Adipocyte (in vitro differentiated cells): Measurements from ENCODE around the gene ARHGDIA.

Experiments used
- DNase-seq: peaks from one replicate; pipeline ENCODE4 v3.0.0-alpha.2; 2015; ENCODE audit warnings: low read depth
- H3K27me3 ChIP-seq: replicated peaks from 2 replicates; pipeline ENCODE4 v1.7.0; 2013; ENCODE audit warnings: mild to moderate bottlenecking, low read length, moderate library complexity; ENCODE audit not compliant: control insufficient read depth, insufficient read depth
- H3K36me3 ChIP-seq: 2 replicates; pipeline ENCODE4 v1.7.0; 2013; ENCODE audit warnings: low read length, mild to moderate bottlenecking, moderate library complexity; ENCODE audit not compliant: control insufficient read depth, insufficient read depth, severe bottlenecking
- H3K4me1 ChIP-seq: 2 replicates; pipeline ENCODE4 v1.7.0; 2013; ENCODE audit warnings: mild to moderate bottlenecking, low read length, moderate library complexity; ENCODE audit not compliant: control insufficient read depth, insufficient read depth
- H3K4me3 ChIP-seq: 2 replicates; pipeline ENCODE4 v1.7.0; 2013; ENCODE audit warnings: mild to moderate bottlenecking, low read length, moderate library complexity
- H3K9ac ChIP-seq: 2 replicates; pipeline ENCODE4 v1.7.0; 2013; ENCODE audit warnings: mild to moderate bottlenecking, low read length, moderate library complexity
- H3K9me3 ChIP-seq: 2 replicates; pipeline ENCODE4 v1.7.0; 2013; ENCODE audit warnings: mild to moderate bottlenecking, low read length, moderate library complexity; ENCODE audit not compliant: control insufficient read depth

Gene ARHGDIA

DNA sequence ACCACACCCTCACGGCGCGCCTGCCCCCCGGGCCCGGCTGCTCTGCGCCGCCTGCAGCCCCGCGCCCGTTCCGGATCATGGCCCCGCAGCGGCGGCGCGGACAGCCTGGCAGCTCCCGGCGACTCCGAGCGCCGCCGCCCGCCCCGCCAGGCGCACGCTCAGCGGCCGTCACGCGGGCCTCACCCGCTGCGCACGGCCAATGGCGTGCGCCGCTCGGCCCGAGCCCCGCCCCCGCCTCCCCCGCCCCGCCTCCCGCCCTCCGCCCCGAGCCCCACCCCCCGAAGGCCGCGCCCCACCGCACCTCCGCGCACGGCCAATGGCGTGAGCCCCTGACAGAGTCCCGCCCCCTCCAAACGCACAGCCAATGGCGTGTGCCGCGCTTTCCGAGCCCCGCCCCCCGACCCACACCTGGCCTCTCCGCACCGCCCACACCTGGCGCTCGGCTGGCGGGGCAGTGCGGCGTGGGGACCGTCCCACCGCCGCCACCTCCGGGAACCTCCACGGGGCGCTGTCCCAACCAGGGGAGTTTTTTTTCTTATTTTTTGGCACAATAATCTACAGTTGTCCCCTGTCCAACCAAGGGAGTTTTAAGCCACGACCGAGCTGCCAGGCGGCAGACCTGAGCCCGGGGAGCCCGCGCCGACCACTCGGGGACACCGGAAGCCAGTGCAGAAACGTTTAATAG lies 40.3 kb upstream of the ARHGDIA start, which contains the start of gene PCYT2:
Gene PCYT2, minus strand, starts transcription at position 123 of the 685 bp plus-strand sequence. Its CDS starts 44 bp downstream, at position 79.
- Histone ChIP-seq H3K9me3 (no peaks in the 10 kb centered on the region), H3K36me3 (peaks cover 67% of the 10 kb centered on the region), H3K4me1 (peaks cover 19% of the 10 kb centered on the region), H3K4me3 (peak within 1 kb of the TSS; percentile 95), H3K27me3 (no peaks in the 10 kb centered on the region), H3K9ac (peak within 1 kb of the TSS; percentile 93)
- peak; percentile 94 for DNase-seq

DNA sequence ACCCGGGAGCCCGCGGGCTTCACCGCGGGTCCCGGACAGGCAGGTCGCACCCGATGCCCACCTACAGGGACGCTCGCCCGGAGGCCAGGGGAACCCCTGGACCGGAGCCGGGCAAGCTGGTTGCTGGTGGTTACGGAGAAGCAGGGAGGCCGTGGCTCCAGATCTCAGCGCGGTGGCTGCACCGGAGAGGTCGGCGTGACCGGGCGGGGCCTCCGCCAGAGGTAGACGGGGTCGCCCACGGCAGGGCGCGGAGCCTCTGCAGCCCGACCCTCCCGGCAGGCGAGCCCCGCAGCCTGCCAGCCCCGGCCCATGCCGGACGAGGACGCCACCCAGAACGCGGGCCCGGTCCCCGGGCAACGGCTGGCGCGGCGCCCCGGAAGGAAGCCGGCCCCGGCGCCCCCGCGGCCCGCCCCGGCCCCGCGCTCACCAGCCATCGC lies 39.7 kb upstream of the ARHGDIA start:
- peaks cover 14% of the 10 kb centered on the region for H3K4me1 ChIP-seq
- H3K4me3 ChIP-seq: peak overlapping the region; percentile 95
- peak; percentile 45 for DNase-seq
- peaks cover 73% of the 10 kb centered on the region for H3K36me3 ChIP-seq
- no peaks in the 10 kb centered on the region for H3K9me3 ChIP-seq
- no peaks in the 10 kb centered on the region for H3K27me3 ChIP-seq
- H3K9ac ChIP-seq: peak overlapping the region; percentile 93

DNA sequence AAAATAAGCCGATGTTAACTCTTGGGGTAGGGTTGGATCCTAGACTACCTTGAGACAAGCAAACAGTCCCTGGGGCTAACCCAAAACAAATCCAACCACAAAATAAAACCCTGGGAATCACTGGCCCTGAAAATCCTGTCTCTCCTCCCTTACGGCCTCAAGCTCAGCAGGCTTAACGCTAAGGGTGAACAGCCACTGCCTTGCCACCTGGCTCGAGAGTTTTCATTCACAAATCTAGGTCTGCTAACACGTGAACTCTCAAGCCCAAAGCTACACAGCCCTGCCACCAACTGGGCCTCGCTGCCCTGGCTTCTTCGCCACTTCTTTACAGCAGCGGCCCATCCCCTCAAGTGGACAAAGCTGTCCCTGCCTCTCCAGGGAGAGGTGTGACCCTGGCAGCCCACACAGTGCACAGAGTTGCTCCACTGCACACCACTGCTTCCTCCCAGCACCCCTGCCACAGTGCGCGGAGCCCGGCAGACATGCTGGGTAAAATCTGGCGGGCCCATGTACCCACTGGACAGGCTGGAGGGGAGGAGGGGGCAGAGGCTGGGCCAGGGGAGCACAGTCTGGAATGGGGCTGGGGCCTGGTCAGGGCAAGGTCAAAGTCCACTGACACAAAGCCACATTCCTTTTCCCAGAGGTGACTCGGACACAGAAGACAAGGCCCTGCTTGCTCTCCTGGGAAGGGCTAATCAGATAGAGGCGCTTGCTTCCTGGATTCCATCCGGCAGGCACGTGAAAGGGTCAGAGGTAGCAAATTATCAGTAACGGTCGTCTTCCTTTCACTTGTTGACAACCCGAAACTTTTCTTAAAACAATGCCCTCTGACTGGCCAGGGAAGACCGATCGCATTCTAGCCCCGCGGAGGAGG lies 39.1 kb upstream of the ARHGDIA start:
- Histone ChIP-seq H3K4me1 (peaks cover 13% of the 10 kb centered on the region), H3K9me3 (no peaks in the 10 kb centered on the region), H3K27me3 (no peaks in the 10 kb centered on the region), H3K36me3 (peaks cover 72% of the 10 kb centered on the region), H3K4me3 (peak overlapping the region; percentile 95), H3K9ac (peak overlapping the region; percentile 93)
- DNase-seq: no peak

DNA sequence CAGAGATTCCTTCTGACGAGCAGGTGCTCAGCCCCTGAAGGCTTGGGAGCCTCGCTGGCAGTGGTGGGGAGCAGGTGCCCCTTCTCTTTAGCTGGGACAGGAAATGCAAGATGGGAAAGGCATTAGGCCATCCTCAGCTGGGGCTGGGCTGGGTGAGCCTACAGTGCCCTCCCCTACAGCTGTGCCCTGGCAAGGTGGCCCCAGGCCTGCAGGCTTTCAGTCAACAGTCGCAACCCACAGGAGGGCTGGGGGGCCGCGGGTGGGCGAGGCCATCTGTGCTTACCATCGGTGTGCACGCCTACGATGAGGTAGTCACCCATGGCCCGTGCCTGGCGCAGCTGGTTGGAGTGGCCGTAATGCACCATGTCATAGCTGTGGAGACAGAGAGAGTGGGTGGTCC lies 38.1 kb upstream of the ARHGDIA start:
- peaks cover 69% of the 10 kb centered on the region for H3K36me3 ChIP-seq
- no peak for DNase-seq
- H3K9me3 ChIP-seq: no peaks in the 10 kb centered on the region
- peak overlapping the region; percentile 95 for H3K4me3 ChIP-seq
- H3K4me1 ChIP-seq: peaks cover 13% of the 10 kb centered on the region
- H3K27me3 ChIP-seq: no peaks in the 10 kb centered on the region
- H3K9ac ChIP-seq: peak overlapping the region; percentile 93

DNA sequence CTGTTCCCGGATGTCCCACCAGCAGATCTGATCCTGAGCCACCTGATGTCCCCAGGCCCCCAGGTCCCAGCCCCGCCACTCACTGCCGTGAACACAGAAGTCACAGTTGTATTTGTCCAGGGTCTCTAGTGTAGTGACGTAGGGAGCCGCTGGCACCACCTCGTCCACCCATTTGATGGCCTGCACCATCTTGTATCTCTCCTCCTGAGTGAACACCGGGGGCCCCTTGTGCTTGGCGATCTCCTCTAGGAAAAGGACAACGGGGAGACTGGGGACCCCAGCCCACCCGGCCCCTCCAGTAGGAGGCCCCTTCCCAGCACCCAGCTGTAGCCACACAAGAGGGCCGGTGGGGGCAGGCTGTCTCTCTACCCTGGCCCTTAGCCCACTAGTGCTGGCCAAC lies 37.7 kb upstream of the ARHGDIA start:
- Histone ChIP-seq H3K9me3 (no peaks in the 10 kb centered on the region), H3K4me1 (peaks cover 13% of the 10 kb centered on the region), H3K27me3 (no peaks in the 10 kb centered on the region), H3K9ac (no peak overlapping the region), H3K36me3 (peaks cover 69% of the 10 kb centered on the region), H3K4me3 (no peak overlapping the region)
- no peak for DNase-seq

DNA sequence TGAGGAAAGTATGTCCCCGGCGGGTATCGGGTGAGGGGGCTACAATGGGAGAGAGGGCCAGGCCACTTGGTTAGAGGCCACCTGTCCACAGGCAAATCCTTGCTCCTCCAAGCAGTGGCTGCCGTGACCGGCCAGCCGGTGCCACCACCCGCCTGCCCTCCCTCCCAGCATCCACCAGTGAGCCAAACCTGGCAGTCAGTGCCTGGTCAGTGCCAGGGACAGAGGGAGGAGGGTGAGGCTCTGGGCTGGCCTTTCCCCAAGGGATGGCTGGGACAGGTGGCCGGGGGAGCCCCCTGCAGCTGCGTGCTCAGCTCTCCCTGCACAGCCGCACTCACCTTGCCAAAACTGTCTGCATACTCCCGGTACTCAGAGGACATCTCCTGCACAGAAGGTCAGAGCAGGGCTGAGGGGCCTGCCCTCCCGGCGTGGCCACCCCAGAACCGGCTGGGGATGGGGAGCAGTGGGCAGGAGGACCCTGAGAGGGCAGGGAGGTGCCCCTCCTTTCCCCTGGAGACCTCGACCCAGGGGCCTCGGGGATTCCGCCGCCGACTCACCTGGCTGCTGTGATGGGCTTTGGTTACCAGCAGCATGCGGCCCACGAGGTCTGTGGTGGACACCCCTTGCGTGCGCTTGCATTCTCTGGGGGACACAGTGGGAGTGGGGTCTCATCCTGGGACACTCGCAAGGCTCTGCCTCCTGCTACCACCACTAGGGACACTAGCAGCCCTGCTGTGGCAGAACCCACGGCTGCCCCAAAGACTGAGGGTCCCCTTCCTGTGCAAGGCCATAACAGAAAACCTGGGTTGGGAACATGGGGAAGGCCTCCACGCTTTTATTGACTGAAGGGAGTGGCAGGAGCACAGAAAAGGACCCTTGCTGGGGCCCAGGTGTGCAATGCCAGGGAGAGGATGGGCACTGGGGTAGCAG lies 36.3 kb upstream of the ARHGDIA start:
- Histone ChIP-seq H3K36me3 (peaks cover 62% of the 10 kb centered on the region), H3K27me3 (no peaks in the 10 kb centered on the region), H3K9ac (no peak overlapping the region), H3K4me1 (peaks cover 13% of the 10 kb centered on the region), H3K9me3 (no peaks in the 10 kb centered on the region), H3K4me3 (no peak overlapping the region)
- no peak for DNase-seq

DNA sequence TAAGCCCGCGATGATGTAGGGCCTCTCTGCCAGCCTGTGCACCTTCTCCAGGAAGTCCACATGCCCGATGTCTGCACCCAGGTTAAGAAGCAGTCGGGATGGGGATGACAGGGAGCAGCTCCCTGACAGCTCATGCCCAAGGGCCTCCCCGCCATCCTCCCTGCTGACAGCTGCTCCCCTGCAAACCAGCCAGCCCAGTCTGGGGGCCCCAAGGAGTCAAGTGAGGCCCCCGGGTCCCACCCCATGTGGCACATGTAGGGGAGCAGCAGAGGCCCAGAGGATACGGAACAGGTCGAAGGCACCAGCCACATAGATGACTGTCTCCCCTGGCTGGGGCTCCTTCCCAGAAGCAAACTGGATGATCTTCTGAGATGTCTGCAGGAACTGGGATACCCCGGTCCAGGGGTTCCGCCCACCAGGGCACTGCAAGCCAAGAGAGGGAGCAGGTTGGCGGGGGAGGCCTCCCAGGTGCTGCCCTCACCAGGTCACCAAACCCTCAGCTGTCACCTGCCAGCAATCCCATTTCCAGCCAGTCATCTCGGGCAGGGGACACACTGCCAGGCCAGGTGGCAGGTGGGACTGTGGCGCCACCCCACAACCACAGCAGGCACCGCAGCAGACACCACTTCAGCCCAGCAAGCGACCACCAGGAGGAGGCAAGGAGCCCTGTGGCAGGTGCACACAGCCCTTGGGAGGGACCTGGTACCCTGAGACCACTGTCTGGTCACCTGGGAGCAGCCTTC lies 35.5 kb upstream of the ARHGDIA start:
- Histone ChIP-seq H3K27me3 (no peaks in the 10 kb centered on the region), H3K36me3 (peaks cover 57% of the 10 kb centered on the region), H3K4me1 (peaks cover 13% of the 10 kb centered on the region), H3K9me3 (no peaks in the 10 kb centered on the region), H3K9ac (no peak overlapping the region), H3K4me3 (no peak overlapping the region)
- DNase-seq: no peak

DNA sequence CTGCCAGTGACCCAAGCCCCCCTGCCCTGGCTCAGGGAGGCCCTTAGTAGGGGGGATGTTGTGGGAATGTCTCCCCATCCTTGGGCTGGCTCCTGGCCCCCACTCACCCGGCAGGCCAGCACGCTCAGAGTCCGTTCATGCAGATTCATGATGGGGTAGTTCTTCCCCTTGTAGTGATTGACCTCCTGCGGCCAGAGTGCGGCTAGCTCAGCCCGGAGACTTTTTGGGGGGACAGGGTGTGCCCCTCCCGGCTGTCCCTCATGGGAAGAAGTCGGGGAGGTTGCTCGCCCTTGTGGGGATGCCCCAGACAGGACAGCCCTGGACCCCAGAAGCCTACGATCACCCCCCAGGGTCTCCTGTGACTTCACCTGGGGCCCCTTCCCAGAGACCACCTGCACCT lies 34.9 kb upstream of the ARHGDIA start:
- DNase-seq: no peak
- H3K27me3 ChIP-seq: no peaks in the 10 kb centered on the region
- no peak overlapping the region for H3K9ac ChIP-seq
- no peaks in the 10 kb centered on the region for H3K9me3 ChIP-seq
- H3K4me1 ChIP-seq: peaks cover 13% of the 10 kb centered on the region
- H3K4me3 ChIP-seq: no peak overlapping the region
- peaks cover 57% of the 10 kb centered on the region for H3K36me3 ChIP-seq

DNA sequence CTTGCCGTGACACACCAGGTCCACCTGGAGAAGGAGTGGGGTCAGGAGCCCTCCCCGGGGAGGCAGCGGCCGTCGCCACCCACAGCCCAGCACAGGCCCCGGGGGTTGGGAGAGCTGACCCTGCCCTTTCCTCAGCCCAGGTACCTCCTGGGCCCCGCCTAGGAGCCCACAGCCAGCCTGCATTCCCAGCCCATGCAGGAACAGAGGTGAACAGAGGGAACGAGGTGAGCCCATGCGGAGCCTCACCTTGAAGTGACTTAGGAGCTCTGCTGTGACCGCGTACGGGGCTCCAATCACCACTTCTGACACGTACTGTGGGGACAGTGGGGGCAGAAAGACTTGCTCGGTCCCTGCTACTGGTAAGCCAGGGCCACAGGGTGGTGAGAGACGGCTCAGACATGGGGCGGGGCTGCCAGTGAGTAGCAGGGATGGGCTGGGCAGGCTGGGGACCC lies 34.3 kb upstream of the ARHGDIA start:
- no peaks in the 10 kb centered on the region for H3K27me3 ChIP-seq
- H3K4me3 ChIP-seq: no peak overlapping the region
- H3K36me3 ChIP-seq: peaks cover 57% of the 10 kb centered on the region
- peaks cover 13% of the 10 kb centered on the region for H3K4me1 ChIP-seq
- no peaks in the 10 kb centered on the region for H3K9me3 ChIP-seq
- no peak for DNase-seq
- H3K9ac ChIP-seq: no peak overlapping the region

DNA sequence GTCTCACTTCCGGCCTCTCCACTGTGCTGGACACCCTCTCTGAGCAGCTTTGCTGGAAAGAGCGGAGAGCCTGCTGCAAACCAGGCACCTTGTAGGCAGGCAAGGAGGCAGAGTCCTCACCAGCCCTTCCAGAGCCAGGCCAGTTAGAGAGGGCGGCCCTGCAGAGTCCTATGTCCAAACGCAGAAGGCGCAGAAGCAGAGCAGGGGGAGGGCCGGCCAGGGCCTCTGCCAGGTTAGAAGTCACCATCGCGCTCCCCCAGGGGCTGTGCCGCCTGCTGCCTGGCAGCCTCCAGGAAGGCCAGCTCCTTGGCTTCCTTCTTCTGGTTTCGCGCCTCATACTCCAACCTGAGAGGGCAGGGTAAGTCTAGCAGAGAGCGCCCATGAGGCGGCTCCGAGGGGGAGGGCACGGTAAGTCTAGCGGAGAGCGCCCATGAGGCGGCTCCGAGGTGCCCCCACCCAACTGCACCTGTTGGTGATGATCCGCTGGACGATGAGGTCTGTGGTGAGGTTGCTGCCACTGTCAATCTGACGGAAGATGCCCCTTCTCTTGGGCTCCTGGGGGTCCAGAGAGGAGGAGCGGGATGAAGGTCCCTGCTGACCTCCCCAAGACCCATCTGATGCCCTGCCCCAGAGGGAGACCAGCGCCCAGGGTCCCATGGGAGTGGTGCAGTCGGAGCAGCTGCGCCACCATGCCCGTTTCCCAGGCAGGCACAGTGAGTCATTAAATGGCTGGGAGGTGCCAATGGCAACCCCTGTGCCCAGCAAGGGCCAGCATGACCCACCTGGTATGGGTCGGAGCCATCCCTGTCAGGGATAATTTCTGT lies 33.7 kb upstream of the ARHGDIA start:
- H3K36me3 ChIP-seq: peaks cover 57% of the 10 kb centered on the region
- H3K9ac ChIP-seq: no peak overlapping the region
- H3K4me3 ChIP-seq: no peak overlapping the region
- no peaks in the 10 kb centered on the region for H3K27me3 ChIP-seq
- H3K9me3 ChIP-seq: no peaks in the 10 kb centered on the region
- H3K4me1 ChIP-seq: peaks cover 8% of the 10 kb centered on the region
- no peak for DNase-seq
